ENCODE data around the gene XDH.

Gene XDH

GRCh38 chr2:31381601-31382000 is 32.9 kb downstream of the XDH start:
- H3K79me2 ChIP-seq (ENCODE audit: insufficient read depth, low read length), result no peaks in the 10 kb centered on the region
- no peaks in the 10 kb centered on the region for H3K36me3 ChIP-seq (ENCODE audit: insufficient read depth, low read length)
- no peak overlapping the region for H2AFZ ChIP-seq (ENCODE audit: low read depth, low read length)
- H3K4me3 ChIP-seq (ENCODE audit: low read depth in 1 of 2, low read length in 2 of 2), result no peak overlapping the region
- no peaks in the 10 kb centered on the region for H3K4me1 ChIP-seq (ENCODE audit: insufficient read depth, low read length)
- H3K27ac ChIP-seq (ENCODE audit: low read length), result no peak overlapping the region
- ATAC-seq (ENCODE audit: insufficient read depth, low read depth) (no peak), DNase-seq (no peak)
- H3K9ac ChIP-seq (ENCODE audit: low read depth, low read length), result no peak overlapping the region
- H3K4me2 ChIP-seq (ENCODE audit: insufficient read depth, low read length), result no peak overlapping the region
- TF ChIP-seq, protein P1, sequence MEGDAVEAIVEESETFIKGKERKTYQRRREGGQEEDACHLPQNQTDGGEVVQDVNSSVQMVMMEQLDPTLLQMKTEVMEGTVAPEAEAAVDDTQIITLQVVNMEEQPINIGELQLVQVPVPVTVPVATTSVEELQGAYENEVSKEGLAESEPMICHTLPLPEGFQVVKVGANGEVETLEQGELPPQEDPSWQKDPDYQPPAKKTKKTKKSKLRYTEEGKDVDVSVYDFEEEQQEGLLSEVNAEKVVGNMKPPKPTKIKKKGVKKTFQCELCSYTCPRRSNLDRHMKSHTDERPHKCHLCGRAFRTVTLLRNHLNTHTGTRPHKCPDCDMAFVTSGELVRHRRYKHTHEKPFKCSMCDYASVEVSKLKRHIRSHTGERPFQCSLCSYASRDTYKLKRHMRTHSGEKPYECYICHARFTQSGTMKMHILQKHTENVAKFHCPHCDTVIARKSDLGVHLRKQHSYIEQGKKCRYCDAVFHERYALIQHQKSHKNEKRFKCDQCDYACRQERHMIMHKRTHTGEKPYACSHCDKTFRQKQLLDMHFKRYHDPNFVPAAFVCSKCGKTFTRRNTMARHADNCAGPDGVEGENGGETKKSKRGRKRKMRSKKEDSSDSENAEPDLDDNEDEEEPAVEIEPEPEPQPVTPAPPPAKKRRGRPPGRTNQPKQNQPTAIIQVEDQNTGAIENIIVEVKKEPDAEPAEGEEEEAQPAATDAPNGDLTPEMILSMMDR (IDR thresholded peaks at IDR 0.05; ENCODE audit: borderline replicate concordance, extremely low read depth, low read length, poor library complexity, severe bottlenecking), result no peak
- TF ChIP-seq EZH2 (IDR thresholded peaks at IDR 0.05; ENCODE audit: borderline replicate concordance, low read depth, low read length, severe bottlenecking), result no peak
- no peaks in the 10 kb centered on the region for H4K20me1 ChIP-seq (ENCODE audit: insufficient read depth, low read length)
- H3K9me3 ChIP-seq (ENCODE audit: insufficient read depth, low read length, severe bottlenecking), result no peaks in the 10 kb centered on the region
- peaks cover 5% of the 10 kb centered on the region for H3K27me3 ChIP-seq (ENCODE audit: insufficient read depth, low read length, poor library complexity)

- Histone ChIP-seq H4K20me1 (ENCODE audit: insufficient read depth, low read length) (no peaks in the 10 kb centered on the region), H3K9me3 (ENCODE audit: insufficient read depth, low read length, severe bottlenecking) (no peaks in the 10 kb centered on the region), H3K4me3 (ENCODE audit: low read depth in 1 of 2, low read length in 2 of 2) (no peak overlapping the region), H3K36me3 (ENCODE audit: insufficient read depth, low read length) (no peaks in the 10 kb centered on the region), H3K27ac (ENCODE audit: low read length) (no peak overlapping the region), H3K9ac (ENCODE audit: low read depth, low read length) (no peak overlapping the region), H3K27me3 (ENCODE audit: insufficient read depth, low read length, poor library complexity) (peaks cover 5% of the 10 kb centered on the region), H3K79me2 (ENCODE audit: insufficient read depth, low read length) (no peaks in the 10 kb centered on the region), H3K4me1 (ENCODE audit: insufficient read depth, low read length) (no peaks in the 10 kb centered on the region), H3K4me2 (ENCODE audit: insufficient read depth, low read length) (no peak overlapping the region), H2AFZ (ENCODE audit: low read depth, low read length) (no peak overlapping the region)
- DNase-seq (no peak), ATAC-seq (ENCODE audit: insufficient read depth, low read depth) (no peak)
- TF ChIP-seq EZH2 (IDR thresholded peaks at IDR 0.05; ENCODE audit: borderline replicate concordance, low read depth, low read length, severe bottlenecking), result no peak
- TF ChIP-seq, protein P1 (IDR thresholded peaks at IDR 0.05; ENCODE audit: borderline replicate concordance, extremely low read depth, low read length, poor library complexity, severe bottlenecking), result no peak
These were observed 34.3 kb downstream of the XDH start for GRCh38 chr2:31380243-31380642.

DNA sequence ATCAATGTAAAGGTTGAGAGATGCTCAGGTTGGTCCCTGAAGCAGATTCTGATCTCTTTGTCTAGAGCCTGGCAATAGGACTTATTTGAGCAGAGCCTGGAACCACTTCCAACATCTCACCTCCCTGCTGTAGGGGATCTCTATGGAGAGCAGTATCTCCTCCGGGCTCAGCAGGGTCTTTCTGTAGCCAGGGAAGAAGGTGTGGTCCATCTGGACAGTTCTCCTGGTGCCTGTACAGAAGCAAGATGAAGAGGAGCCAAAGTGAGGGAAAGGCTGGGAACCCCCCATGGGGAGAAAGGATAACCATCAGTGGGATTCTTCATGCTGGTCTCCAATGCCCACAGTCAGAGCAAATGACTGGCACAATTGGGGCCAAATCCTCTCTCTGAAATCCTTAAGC is 34.8 kb downstream of the XDH start:
- Histone ChIP-seq H3K27ac (ENCODE audit: low read length) (no peak overlapping the region), H3K4me2 (ENCODE audit: insufficient read depth, low read length) (no peak overlapping the region), H2AFZ (ENCODE audit: low read depth, low read length) (no peak overlapping the region), H4K20me1 (ENCODE audit: insufficient read depth, low read length) (no peaks in the 10 kb centered on the region), H3K4me1 (ENCODE audit: insufficient read depth, low read length) (no peaks in the 10 kb centered on the region), H3K36me3 (ENCODE audit: insufficient read depth, low read length) (no peaks in the 10 kb centered on the region), H3K4me3 (ENCODE audit: low read depth in 1 of 2, low read length in 2 of 2) (no peak overlapping the region), H3K9me3 (ENCODE audit: insufficient read depth, low read length, severe bottlenecking) (no peaks in the 10 kb centered on the region), H3K9ac (ENCODE audit: low read depth, low read length) (no peak overlapping the region), H3K27me3 (ENCODE audit: insufficient read depth, low read length, poor library complexity) (peaks cover 5% of the 10 kb centered on the region), H3K79me2 (ENCODE audit: insufficient read depth, low read length) (no peaks in the 10 kb centered on the region)
- TF ChIP-seq EZH2 (IDR thresholded peaks at IDR 0.05; ENCODE audit: borderline replicate concordance, low read depth, low read length, severe bottlenecking), result no peak
- TF ChIP-seq, protein P1 (IDR thresholded peaks at IDR 0.05; ENCODE audit: borderline replicate concordance, extremely low read depth, low read length, poor library complexity, severe bottlenecking), result no peak
- no peak for ATAC-seq (ENCODE audit: insufficient read depth, low read depth)
- DNase-seq, result no peak

Measured in DND-41 (cell line).